Activated CD8-positive, alpha-beta T cell treated with anti-CD3 and anti-CD28 coated beads for 36 hours (primary cell): Measurements from ENCODE around the gene MDH2. TPM values are rescaled to one million over a fixed set of nuclear protein-coding genes. Genes with fewer than 3 reads are reported as not detected.
"Not testable (repeated sequence)": the region's sequence is repeated elsewhere in the genome, so short reads cannot be mapped to it uniquely, and the experiment has no call there.

Experiments used
- ATAC-seq: fragments of 200-7000 bp; cut with Tn5 transposase; one replicate; pipeline ENCODE4 v1.10.0; 2021; ENCODE audit warnings: mild to moderate bottlenecking, moderate library complexity
- CTCF ChIA-PET: fragments of 350-600 bp; sonication (Branson Sonifier 250); formaldehyde crosslinking; loops from one replicate; lab custom pipeline; 2021; ENCODE audit warnings: antibody characterized with exemption; lab: Charles Lee
- POLR2A ChIA-PET: fragments of 350-600 bp; sonication (Branson Sonifier 250); formaldehyde crosslinking; loops from one replicate; lab custom pipeline; 2021; ENCODE audit warnings: antibody characterized with exemption; lab: Charles Lee
- DNase-seq: peaks from one replicate; pipeline ENCODE4 v3.0.0-alpha.2; 2020
- H3K27ac Mint-ChIP-seq: one replicate; pipeline ENCODE4 v1.8.0; 2021; ENCODE audit warnings: mild to moderate bottlenecking, mixed read lengths
- H3K27me3 Mint-ChIP-seq: one replicate; pipeline ENCODE4 v1.8.0; 2021; ENCODE audit warnings: mixed read lengths
- H3K36me3 Mint-ChIP-seq: one replicate; pipeline ENCODE4 v1.8.0; 2021; ENCODE audit warnings: low read depth, mixed read lengths
- H3K4me1 Mint-ChIP-seq: one replicate; pipeline ENCODE4 v1.8.0; 2021; ENCODE audit warnings: low read depth, mixed read lengths
- H3K4me3 Mint-ChIP-seq: one replicate; pipeline ENCODE4 v1.8.0; 2021; ENCODE audit warnings: mild to moderate bottlenecking, moderate library complexity, mixed read lengths
- H3K9me3 Mint-ChIP-seq: one replicate; pipeline ENCODE4 v1.8.0; 2021; ENCODE audit warnings: mixed read lengths
- CTCF ChIP-seq: fragments of 200-600 bp; IDR thresholded peaks from one replicate; pipeline ENCODE4 v1.8.0; 2022; ENCODE audit warnings: antibody characterized with exemption, mild to moderate bottlenecking
- intact Hi-C: fragments of 100-400 bp; cut with micrococcal nuclease; formaldehyde crosslinking; loops from one replicate; pipeline ENCODE4 v1.10.0; 2022
- total RNA-seq, 2 experiments: library from RNA; stranded (reverse); gene quantifications; one replicate each; pipeline ENCODE4 v1.2.3, GENCODE V29; 2021

The MDH2 gene
- total RNA-seq, 2 experiments from 2014 or later = 278 to 292 TPM

- POLR2A ChIA-PET = interaction anchor here (0.7 kb wide), 1 partner anchor 88 kb away, joined by 3 read pairs; the partner anchor contains the start of gene POR
- intact Hi-C loops = loop anchor here (10.0 kb wide), 1 partner anchor 229 kb away; the partner anchor contains the start of gene CCL26
- DNase-seq (no peak), ATAC-seq (no peak)
- no peaks in the 10 kb centered on the region for H3K27me3 Mint-ChIP-seq
- H3K36me3 Mint-ChIP-seq = peaks cover 16% of the 10 kb centered on the region
- H3K27ac Mint-ChIP-seq = no peak overlapping the region
- peaks cover 11% of the 10 kb centered on the region for H3K4me1 Mint-ChIP-seq
- TF ChIP-seq CTCF = no peak
- CTCF ChIA-PET = interaction anchor here (1.8 kb wide), 1 partner anchor 17 kb away, joined by 6 read pairs; no protein-coding TSS in a partner anchor
- H3K4me3 Mint-ChIP-seq = no peak overlapping the region
- no peaks in the 10 kb centered on the region for H3K9me3 Mint-ChIP-seq
Measured at GRCh38 chr7:76003351-76003750, 44.6 kb upstream of the MDH2 start.

- POLR2A ChIA-PET = interaction anchor here (0.7 kb wide), 1 partner anchor 44 kb away, joined by 3 read pairs; no protein-coding TSS in a partner anchor
- H3K9me3 Mint-ChIP-seq, DNase-seq, H3K27me3 Mint-ChIP-seq, H3K27ac Mint-ChIP-seq, ATAC-seq, CTCF ChIA-PET, H3K4me3 Mint-ChIP-seq: not testable (repeated sequence)
- peaks cover 25% of the 10 kb centered on the region for H3K4me1 Mint-ChIP-seq
- H3K36me3 Mint-ChIP-seq = peaks cover 16% of the 10 kb centered on the region
- intact Hi-C loops = loop anchor here (10.0 kb wide), 1 partner anchor 230 kb away; the partner anchor contains the start of gene CCL26
Measured at GRCh38 chr7:76005004-76005403, 42.9 kb upstream of the MDH2 start.

GRCh38 chr7:76008156-76008687 is 39.7 kb upstream of the MDH2 start:
- Mint-ChIP-seq H3K4me1 (peaks cover 31% of the 10 kb centered on the region), H3K4me3 (peak overlapping the region; percentile 28), H3K36me3 (peaks cover 28% of the 10 kb centered on the region), H3K27me3 (peaks cover 4% of the 10 kb centered on the region), H3K9me3 (no peaks in the 10 kb centered on the region), H3K27ac (peak overlapping the region; percentile 63)
- ATAC-seq = peak; percentile 74
- TF ChIP-seq CTCF = no peak
- intact Hi-C loops = loop anchor here (10.0 kb wide), 1 partner anchor 233 kb away; the partner anchor contains the start of gene CCL26
- DNase-seq = peak; percentile 71
- CTCF ChIA-PET = interaction anchor here (1.0 to 4.7 kb wide), 2 partner anchors 12 to 141 kb away, joined by 3 to 39 read pairs; no protein-coding TSS in a partner anchor
- POLR2A ChIA-PET = interaction anchor here (1.1 to 1.7 kb wide), 5 partner anchors 9 to 40 kb away, joined by 3 to 6 read pairs (median 4); partner anchors contain the start of genes MDH2 and STYXL1

DNA sequence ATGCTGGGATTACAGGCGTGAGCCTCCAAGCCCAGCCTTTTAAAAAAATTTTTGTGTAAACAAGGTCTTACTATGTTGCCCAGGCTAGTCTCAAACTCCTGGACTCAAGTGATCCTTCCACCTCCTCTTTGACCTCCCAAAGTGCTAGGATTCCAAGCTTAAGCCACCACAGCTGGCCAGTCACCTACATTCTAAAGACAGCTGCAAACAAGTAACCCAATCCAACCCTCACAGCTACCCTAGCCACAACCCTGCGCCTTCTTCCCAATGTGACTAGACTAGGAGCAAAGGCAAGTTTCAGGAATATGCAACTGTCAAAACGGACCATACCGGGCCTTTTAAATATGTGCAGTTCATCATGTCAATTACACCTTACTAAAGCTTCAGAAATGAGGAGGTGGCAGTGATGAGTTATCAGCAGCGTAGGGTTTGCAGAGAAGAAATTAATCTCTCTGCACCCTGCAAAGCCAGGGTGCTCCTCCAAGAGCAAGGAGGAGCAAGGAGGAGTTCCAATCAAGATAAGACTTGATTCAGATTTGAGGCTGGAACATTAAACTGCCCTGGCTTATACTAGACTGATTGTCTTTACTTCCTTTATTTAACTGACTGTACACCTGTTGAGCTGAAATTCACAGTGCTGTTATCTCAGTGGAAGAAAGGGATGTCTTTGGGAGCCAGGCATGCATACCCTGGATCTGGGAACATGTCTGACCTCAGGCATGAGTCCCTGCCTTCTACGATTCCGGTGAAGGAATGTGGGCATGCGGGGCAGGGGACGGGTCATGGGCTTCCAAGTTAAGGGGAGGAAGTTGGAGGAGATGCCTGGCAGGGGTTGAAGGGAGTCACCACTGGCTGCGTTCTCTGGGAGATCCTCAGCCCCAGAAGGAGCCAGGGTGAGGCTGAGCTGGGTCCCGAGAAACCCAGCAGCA is 38.0 kb upstream of the MDH2 start:
- intact Hi-C loops = loop anchor here (10.0 kb wide), 1 partner anchor 235 kb away; the partner anchor contains the start of gene CCL26
- ATAC-seq = no peak
- POLR2A ChIA-PET = interaction anchor here (1.7 kb wide), 1 partner anchor 10 kb away, joined by 6 read pairs; no protein-coding TSS in a partner anchor
- Mint-ChIP-seq H3K9me3 (no peaks in the 10 kb centered on the region), H3K27me3 (peaks cover 4% of the 10 kb centered on the region), H3K4me1 (peaks cover 31% of the 10 kb centered on the region), H3K27ac (peak overlapping the region; percentile 32), H3K4me3 (no peak overlapping the region), H3K36me3 (peaks cover 28% of the 10 kb centered on the region)
- no peak for DNase-seq
- TF ChIP-seq CTCF = no peak
- CTCF ChIA-PET = interaction anchor here (1.0 to 4.7 kb wide), 3 partner anchors 10 to 129 kb away, joined by 3 to 39 read pairs (median 3); no protein-coding TSS in a partner anchor

- peaks cover 31% of the 10 kb centered on the region for H3K4me1 Mint-ChIP-seq
- peaks cover 25% of the 10 kb centered on the region for H3K36me3 Mint-ChIP-seq
- intact Hi-C loops = no loop called here
- no peaks in the 10 kb centered on the region for H3K9me3 Mint-ChIP-seq
- DNase-seq (no peak), ATAC-seq (no peak)
- no peak overlapping the region for H3K4me3 Mint-ChIP-seq
- ChIA-PET POLR2A (interaction anchor here (1.2 kb wide), 1 partner anchor 12 kb away, joined by 3 read pairs; no protein-coding TSS in a partner anchor), CTCF (interaction anchor here (4.7 kb wide), 1 partner anchor 9 kb away, joined by 39 read pairs; no protein-coding TSS in a partner anchor)
- no peak for TF ChIP-seq CTCF
- peaks cover 4% of the 10 kb centered on the region for H3K27me3 Mint-ChIP-seq
- no peak overlapping the region for H3K27ac Mint-ChIP-seq
Measured at GRCh38 chr7:76011442-76011861, 36.5 kb upstream of the MDH2 start.
